HG03457 (cell line): ENCODE data around the gene BMP8A.
"Not testable (repeated sequence)": the region's sequence is repeated elsewhere in the genome, so short reads cannot be mapped to it uniquely, and the experiment has no call there.

Source experiments
- ATAC-seq: cut with Tn5 transposase; IDR thresholded peaks from one replicate; pipeline ENCODE4 v1.9.1; 2021; ENCODE audit warnings: moderate number of reproducible peaks; ENCODE audit not compliant: unreplicated experiment

Gene BMP8A

DNA sequence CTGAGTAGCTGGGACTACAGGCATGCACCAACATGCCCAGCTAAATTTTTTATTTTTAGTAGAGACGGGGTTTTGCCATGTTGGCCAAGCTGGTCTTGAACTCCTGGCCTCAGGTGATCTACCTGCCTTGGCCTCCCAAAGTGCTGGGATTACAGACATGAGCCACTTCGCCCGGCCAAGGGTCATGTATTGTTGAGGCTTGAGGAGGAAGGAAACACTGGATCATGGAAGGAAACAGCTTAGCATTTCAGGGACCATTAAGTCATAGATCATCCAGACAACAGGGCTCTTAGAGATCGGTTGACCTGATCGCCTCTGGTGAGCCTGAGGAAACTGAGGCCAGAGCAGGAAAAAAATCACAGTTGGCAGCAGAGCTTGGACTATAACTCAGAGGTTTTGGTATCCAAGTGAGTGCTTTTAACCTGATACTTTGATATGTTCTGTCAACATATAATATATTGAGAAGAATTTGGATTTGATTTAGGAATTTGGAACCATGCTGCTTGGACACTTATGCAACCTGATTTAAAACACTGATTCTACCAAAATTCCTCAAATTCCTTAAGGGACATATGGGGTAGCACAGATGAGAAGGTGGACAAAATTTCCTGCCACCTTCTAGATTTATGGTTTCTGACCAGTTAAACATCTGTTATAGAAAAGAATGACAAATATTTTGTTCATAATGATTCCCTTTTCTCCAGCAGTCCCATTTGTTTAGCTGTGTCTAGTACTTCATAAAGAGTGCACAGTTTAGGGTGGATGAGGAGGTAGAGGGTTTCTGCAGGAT is 13.1 kb upstream of the BMP8A start:
- no peak for ATAC-seq

- no peak for ATAC-seq
Observed at GRCh38 chr1:39481289-39481688, 10.1 kb upstream of the BMP8A start.

DNA sequence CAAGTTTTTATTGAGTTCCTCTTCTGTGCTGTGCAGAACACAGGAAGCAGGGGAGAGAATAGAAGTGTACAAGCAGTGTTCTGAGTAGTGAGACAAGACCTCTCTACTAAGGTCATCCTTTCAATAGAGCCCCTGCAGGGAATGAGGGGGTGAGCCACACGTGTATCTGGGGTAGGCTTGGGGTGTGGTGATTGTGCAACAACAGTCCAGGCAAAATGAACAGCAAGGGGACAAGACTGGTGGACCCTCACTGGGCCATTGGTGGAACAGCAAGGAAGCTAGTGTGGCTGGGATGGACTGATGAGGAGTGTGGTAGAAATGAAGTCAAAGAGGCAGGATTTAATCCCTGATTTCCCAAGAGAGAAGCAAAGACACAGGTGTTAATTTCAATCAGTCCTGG is 8.2 kb upstream of the BMP8A start:
- ATAC-seq, result no peak

- no peak for ATAC-seq
Observed at GRCh38 chr1:39484564-39484963, 6.9 kb upstream of the BMP8A start.

DNA sequence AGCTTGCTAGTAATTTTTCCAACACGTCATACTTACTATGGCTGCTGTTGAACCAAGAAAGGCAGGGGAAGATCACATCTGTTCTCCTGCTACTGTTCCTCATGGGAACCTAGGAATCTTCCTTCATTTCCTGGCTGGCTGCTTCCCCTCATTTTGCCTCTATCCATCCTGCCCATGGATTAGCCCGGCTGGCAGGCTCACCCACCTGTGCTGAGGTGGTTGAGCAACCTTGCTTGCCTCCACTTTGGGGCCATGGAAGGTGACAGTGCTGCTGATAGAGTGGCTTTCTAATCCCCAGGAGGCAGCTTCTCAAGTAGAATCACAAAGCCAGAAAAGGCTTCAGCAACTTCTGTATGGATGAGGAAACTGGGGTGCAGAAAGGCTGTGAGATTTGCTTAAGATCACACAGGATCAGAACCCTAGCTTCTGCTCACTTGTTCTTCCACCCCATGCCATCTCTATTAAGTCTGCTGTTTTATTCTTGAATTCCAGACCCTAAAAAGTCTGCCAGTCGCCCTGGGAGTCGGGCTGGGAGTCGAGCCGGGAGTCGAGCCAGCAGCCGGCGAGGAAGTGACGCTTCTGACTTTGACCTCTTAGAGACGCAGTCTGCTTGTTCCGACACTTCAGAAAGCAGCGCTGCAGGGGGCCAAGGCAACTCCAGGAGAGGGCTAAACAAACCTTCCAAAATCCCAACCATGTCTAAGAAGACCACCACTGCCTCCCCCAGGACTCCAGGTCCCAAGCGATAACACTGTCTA is 6.2 kb upstream of the BMP8A start:
- ATAC-seq, result no peak

- ATAC-seq, result no peak
Observed at GRCh38 chr1:39488012-39488545, 3.4 kb upstream of the BMP8A start.

- no peak for ATAC-seq
Observed at GRCh38 chr1:39488793-39489566, 2.5 kb upstream of the BMP8A start.

DNA sequence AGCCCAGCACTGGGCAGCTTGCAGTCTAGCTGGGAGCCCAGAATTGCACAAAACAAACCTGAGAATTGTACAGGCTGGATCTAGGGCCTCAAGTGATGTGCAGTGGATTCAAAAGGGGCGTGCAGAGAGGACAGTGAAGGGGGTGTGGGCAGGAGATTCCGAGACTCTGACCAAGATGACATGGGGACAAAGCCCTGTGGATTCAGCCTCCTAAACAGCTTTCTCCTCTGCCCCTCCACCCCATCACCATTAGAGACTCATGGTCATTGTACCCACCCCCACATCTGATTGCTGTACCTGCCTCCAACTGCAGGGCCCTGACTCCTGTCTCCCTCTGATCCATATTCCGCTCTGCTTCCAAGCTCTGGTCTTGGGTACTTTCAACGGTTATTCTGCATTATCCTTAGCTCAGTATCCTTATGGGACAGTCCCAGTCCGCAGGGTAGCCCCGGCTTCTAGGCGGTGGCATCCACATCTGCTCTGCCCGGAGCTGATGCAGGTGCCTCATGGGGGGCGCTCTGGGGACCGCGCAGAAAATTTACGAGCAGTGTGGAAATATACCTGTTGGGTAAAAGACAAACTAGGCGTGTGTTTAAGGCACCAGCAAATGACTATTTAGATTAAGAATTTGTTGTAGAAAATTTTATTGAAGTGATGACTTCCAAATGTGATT is 1.7 kb upstream of the BMP8A start:
- ATAC-seq, result no peak

DNA sequence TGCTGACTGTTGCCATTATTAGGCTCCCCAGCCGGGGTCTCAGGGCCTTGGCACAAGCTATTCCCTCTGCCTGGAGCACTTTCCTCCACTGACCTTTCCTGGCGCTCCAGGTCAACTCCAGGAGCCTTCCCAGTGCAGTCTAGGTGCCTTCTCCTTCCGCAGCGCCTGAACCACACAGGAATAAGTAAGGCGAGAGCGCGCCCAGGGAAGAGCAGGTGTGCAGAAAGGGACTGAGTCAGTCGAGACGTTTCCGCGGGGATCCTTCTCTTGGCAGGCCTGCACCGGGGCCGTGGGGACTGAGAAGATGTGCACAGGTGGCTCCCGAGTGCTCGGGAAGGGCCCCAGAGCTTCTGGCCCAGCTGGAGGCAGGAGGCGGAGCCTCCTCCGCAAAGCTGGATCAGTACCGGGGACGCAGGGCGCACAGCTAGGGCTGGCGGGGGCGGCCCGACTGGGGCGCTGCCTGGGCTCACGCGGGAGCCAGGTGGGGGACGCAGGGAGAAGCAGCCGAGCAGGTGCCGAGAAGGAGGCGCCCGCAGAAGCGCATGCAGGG is 765 bp upstream of the BMP8A start:
- no peak for ATAC-seq

GRCh38 chr1:39492118-39493042 is 944 bp downstream of the BMP8A start:
- ATAC-seq, result not testable (repeated sequence)

GRCh38 chr1:39493043-39493810 is 1.8 kb downstream of the BMP8A start:
- not testable (repeated sequence) for ATAC-seq

- ATAC-seq, result no peak
Observed at GRCh38 chr1:39494671-39495410, 3.4 kb downstream of the BMP8A start.

DNA sequence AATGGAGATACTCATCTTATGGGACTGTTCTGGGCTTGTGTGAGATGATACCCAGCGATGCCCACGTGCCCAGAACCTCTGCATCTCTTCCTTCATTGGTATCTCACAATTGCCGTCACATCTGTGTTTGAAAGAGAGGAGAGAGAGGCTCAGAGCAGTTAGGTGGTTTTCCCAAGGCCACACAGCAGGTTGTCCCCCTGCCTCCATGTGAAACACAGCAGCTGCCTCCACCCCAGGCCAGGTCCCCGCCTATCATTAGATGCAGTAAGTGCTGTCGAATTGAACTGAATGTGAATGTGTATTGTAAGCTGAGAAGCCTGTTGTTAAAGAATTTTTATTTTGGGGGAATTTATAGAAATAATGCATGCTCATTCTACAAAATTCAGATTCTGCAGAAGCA is 5.1 kb downstream of the BMP8A start:
- not testable (repeated sequence) for ATAC-seq

GRCh38 chr1:39497585-39497984 is 6.1 kb downstream of the BMP8A start:
- ATAC-seq, result no peak

DNA sequence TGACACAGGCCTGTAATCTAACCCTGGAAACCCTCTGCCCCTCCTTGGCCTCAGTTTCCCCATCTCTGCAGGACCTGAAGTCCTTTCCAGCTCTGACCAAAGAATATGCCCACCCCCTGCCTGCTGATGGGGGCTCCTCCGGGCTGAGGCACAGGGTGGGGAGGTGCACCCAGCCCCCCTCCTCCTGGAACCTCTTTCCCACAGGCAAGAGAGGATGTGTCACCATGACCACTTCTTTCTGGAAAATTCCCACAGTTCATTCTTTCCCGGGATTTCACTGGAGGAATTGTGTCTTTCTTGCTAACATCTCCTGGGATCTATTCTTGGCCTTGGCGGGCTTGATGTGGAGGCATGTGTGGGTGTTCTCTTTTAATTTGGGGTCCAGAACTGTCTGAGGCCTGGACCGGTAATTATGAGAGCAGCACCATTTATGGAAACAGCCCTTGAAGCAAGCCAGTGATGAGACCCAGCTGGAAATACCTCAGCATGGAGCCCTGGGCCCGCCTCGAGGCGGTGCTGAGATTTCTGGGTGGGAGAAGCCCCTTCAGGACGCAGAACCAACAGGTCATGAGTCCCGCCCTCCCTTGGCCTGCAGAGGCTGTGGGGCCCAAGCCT is 6.8 kb downstream of the BMP8A start:
- not testable (repeated sequence) for ATAC-seq

GRCh38 chr1:39498821-39499220 is 7.4 kb downstream of the BMP8A start:
- ATAC-seq, result not testable (repeated sequence)

DNA sequence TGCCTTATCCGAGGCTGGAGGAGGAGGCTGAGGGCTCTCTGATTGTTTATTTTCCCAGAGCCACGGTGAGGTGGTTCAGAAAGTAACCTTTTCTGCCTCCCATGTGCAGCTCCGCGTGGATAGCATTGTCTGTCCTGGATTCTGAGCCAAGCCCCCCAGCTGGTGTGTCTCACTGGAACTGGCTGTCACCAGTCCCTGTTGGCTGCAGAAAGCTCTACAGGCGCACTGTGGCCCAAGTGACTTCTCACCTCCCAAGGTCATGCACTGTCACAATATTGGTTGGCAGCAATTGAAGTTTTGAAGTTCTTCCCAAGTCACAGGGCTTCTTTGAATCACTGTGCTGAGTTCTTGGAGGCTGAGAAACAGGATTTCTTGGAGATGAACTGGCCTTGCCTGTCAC is 8.2 kb downstream of the BMP8A start:
- ATAC-seq, result no peak
